SK-N-SH (cell line): ENCODE results near the gene CALR3. TPM values are rescaled to one million over a fixed set of nuclear protein-coding genes. Genes with fewer than 3 reads are reported as not detected.

ENCODE experiments used
- CTCF ChIA-PET: fragments of 300-600, 350-600 bp; formaldehyde crosslinking; extraction: SDS; loops from one replicate; lab custom pipeline; 2021; lab: Yijun Ruan, JAX
- POLR2A ChIA-PET: fragments of 350-600 bp; sonication (Branson Sonifier 250); formaldehyde crosslinking; extraction: SDS; loops from one replicate; lab custom pipeline; 2020; ENCODE audit warnings: antibody characterized with exemption, inconsistent platforms; lab: Yijun Ruan, JAX
- DNase-seq: peaks from one replicate; pipeline ENCODE4 v3.0.0; 2012
- H2AFZ ChIP-seq: fragments of 200-600 bp; sonication (generic); 2 replicates; pipeline ENCODE4 v1.8.1; 2016; ENCODE audit warnings: antibody characterized with exemption, mild to moderate bottlenecking, low read depth
- H3F3A ChIP-seq: fragments of 200-600 bp; sonication (generic); replicated peaks from 2 replicates; pipeline ENCODE3; 2016; ENCODE audit warnings: antibody characterized with exemption, mild to moderate bottlenecking; ENCODE audit not compliant: insufficient read depth
- H3K27ac ChIP-seq, 2 experiments: fragments of 200-500 bp in 1 of 2; fragments of 200-600 bp in 1 of 2; sonication (Bioruptor generic) in 1 of 2; sonication (generic), shearing (Covaris generic) in 1 of 2; 2 replicates each; pipeline versions ENCODE4 v1.5.1 to v1.6.1; 2014 to 2016; ENCODE audit warnings: low read depth in 2 of 2, inconsistent platforms in 1 of 2, low read length in 1 of 2, mild to moderate bottlenecking in 1 of 2, mixed read lengths in 1 of 2
- H3K27me3 ChIP-seq: fragments of 200-600 bp; sonication (generic), shearing (Covaris generic); 2 replicates; pipeline ENCODE4 v1.6.1; 2016; ENCODE audit warnings: mixed run types; ENCODE audit not compliant: insufficient read depth
- H3K36me3 ChIP-seq, 2 experiments: fragments of 200-500 bp in 1 of 2; fragments of 200-600 bp in 1 of 2; sonication (Bioruptor generic) in 1 of 2; sonication (generic) in 1 of 2; replicated peaks in 1 of 2; 2 replicates each; pipeline versions ENCODE3 to v1.5.1; 2014 to 2016; ENCODE audit warnings: low read length in 1 of 2, mild to moderate bottlenecking in 1 of 2; ENCODE audit not compliant: insufficient read depth in 2 of 2, control insufficient read depth in 1 of 2
- H3K4me1 ChIP-seq, 2 experiments: fragments of 200-500 bp in 1 of 2; fragments of 200-600 bp in 1 of 2; sonication (Bioruptor generic) in 1 of 2; sonication (generic), shearing (Covaris generic) in 1 of 2; 2 replicates each; pipeline versions ENCODE4 v1.5.1 to v1.6.1; 2014 to 2016; ENCODE audit warnings: low read depth in 1 of 2, low read length in 1 of 2, mixed run types in 1 of 2; ENCODE audit not compliant: insufficient read depth in 2 of 2, control insufficient read depth in 1 of 2
- H3K4me2 ChIP-seq: fragments of 200-600 bp; sonication (generic), shearing (Covaris generic); 2 replicates; pipeline ENCODE4 v1.6.1; 2017; ENCODE audit warnings: mixed run types
- H3K4me3 ChIP-seq, 2 experiments: fragments of 200-500 bp in 1 of 2; fragments of 200-600 bp in 1 of 2; sonication (Bioruptor generic) in 1 of 2; sonication (generic), shearing (Covaris generic) in 1 of 2; 2 replicates each; pipeline versions ENCODE4 v1.5.1 to v1.8.1; 2014 to 2016; ENCODE audit warnings: low read depth in 2 of 2, inconsistent platforms in 1 of 2, low read length in 1 of 2, mild to moderate bottlenecking in 1 of 2, mixed read lengths in 1 of 2, moderate library complexity in 1 of 2
- H3K79me2 ChIP-seq: fragments of 200-600 bp; sonication (generic); 2 replicates; pipeline ENCODE4 v1.8.1; 2017; ENCODE audit warnings: mild to moderate bottlenecking; ENCODE audit not compliant: insufficient read depth
- H3K9ac ChIP-seq: fragments of 200-600 bp; sonication (generic); 2 replicates; pipeline ENCODE4 v1.6.1; 2017; ENCODE audit warnings: mixed run types
- H3K9me2 ChIP-seq: fragments of 200-600 bp; sonication (generic); 2 replicates; pipeline ENCODE4 v1.6.1; 2017; ENCODE audit warnings: mixed run types
- H3K9me3 ChIP-seq: fragments of 200-600 bp; sonication (generic); 2 replicates; pipeline ENCODE4 v1.6.1; 2017; ENCODE audit warnings: mixed run types, mild to moderate bottlenecking, moderate library complexity
- H4K20me1 ChIP-seq: fragments of 200-600 bp; sonication (generic); 2 replicates; pipeline ENCODE4 v1.6.1; 2017; ENCODE audit warnings: mild to moderate bottlenecking, mixed run types; ENCODE audit not compliant: insufficient read depth
- ELF1 ChIP-seq: IDR thresholded peaks from 2 replicates; pipeline ENCODE4 v1.4.0; 2012
- FOXM1 ChIP-seq: IDR thresholded peaks from 2 replicates; pipeline ENCODE4 v1.4.0; 2012; ENCODE audit warnings: low read depth, mild to moderate bottlenecking
- GABPA ChIP-seq: IDR thresholded peaks from 2 replicates; pipeline ENCODE4 v1.4.0; 2012; ENCODE audit warnings: low read depth, mild to moderate bottlenecking
- MAX ChIP-seq: IDR thresholded peaks from 2 replicates; pipeline ENCODE4 v1.4.0; 2012; ENCODE audit warnings: low read depth
- MEF2A ChIP-seq: IDR thresholded peaks from 2 replicates; pipeline ENCODE4 v1.4.0; 2012; ENCODE audit warnings: low read depth, borderline replicate concordance
- MXI1 ChIP-seq: IDR thresholded peaks from 2 replicates; pipeline ENCODE4 v1.6.1; 2012; ENCODE audit warnings: mild to moderate bottlenecking, low read depth, low read length, improper control_type of control experiment
- NFIC ChIP-seq: IDR thresholded peaks from 2 replicates; pipeline ENCODE4 v1.4.0; 2012; ENCODE audit warnings: borderline replicate concordance
- NRF1 ChIP-seq: IDR thresholded peaks from 2 replicates; pipeline ENCODE4 v1.6.1; 2012; ENCODE audit warnings: low read depth, mild to moderate bottlenecking, low read length
- PBX3 ChIP-seq: IDR thresholded peaks from 2 replicates; pipeline ENCODE4; 2012
- POLR2AphosphoS5 ChIP-seq: IDR thresholded peaks from 2 replicates; pipeline ENCODE4 v1.6.1; 2012; ENCODE audit warnings: low read depth, low read length
- SIN3A ChIP-seq: IDR thresholded peaks from 2 replicates; pipeline ENCODE4 v1.6.1; 2012; ENCODE audit warnings: low read depth, mild to moderate bottlenecking, low read length, moderate library complexity, borderline replicate concordance
- SMC3 ChIP-seq: IDR thresholded peaks from 2 replicates; pipeline ENCODE4 v1.6.1; 2012; ENCODE audit warnings: low read depth, low read length, improper control_type of control experiment
- TAF1 ChIP-seq: IDR thresholded peaks from 2 replicates; pipeline ENCODE4 v1.6.1; 2012; ENCODE audit warnings: low read depth, mild to moderate bottlenecking, low read length, moderate library complexity, borderline replicate concordance
- TCF12 ChIP-seq: IDR thresholded peaks from 2 replicates; pipeline ENCODE4 v1.4.0; 2012
- TEAD4 ChIP-seq: IDR thresholded peaks from 2 replicates; pipeline ENCODE4 v1.4.0; 2012; ENCODE audit warnings: mild to moderate bottlenecking, borderline replicate concordance; ENCODE audit not compliant: insufficient read depth
- USF1 ChIP-seq: IDR thresholded peaks from 2 replicates; pipeline ENCODE4 v1.4.0; 2012; ENCODE audit warnings: low read depth, borderline replicate concordance
- WGBS: methylation state at CpG from one replicate; pipeline ENCODE4 v1.1.6; 2017; ENCODE audit warnings: low lambda C conversion rate; 5-methylcytosine and 5-hydroxymethylcytosine counted together
- polyA plus RNA-seq, 3 experiments: library from polyadenylated mRNA; depleted of rRNA; stranded (reverse); fragments of >200 nt; gene quantifications; 2 replicates each; pipeline ENCODE4 v1.2.3, GENCODE V29; 2012
- TF ChIP-seq, protein P1 (sequence below): fragments of 150-350 bp; IDR thresholded peaks from 2 replicates; pipeline ENCODE4 v1.6.1; 2017; ENCODE audit warnings: antibody characterized with exemption, low read length, low read depth, borderline replicate concordance
- TF ChIP-seq, protein P2 (sequence below): fragments of 200-600 bp; sonication (generic); IDR thresholded peaks from 2 replicates; pipeline ENCODE4 v1.6.1; 2017; ENCODE audit warnings: antibody characterized with exemption, mild to moderate bottlenecking, moderate library complexity
- TF ChIP-seq, protein P3 (sequence below): IDR thresholded peaks from 2 replicates; pipeline ENCODE4 v1.6.1; 2012; ENCODE audit warnings: mild to moderate bottlenecking, low read depth, low read length, moderate library complexity
- TF ChIP-seq, protein P4 (sequence below): fragments of 150-350 bp; IDR thresholded peaks from 2 replicates; pipeline ENCODE4 v1.6.1; 2016; ENCODE audit warnings: mild to moderate bottlenecking, low read depth, low read length

Gene CALR3
- polyA plus RNA-seq, 1 of the 3 experiments (the other 2 are of a cell fraction), result not detected

DNA sequence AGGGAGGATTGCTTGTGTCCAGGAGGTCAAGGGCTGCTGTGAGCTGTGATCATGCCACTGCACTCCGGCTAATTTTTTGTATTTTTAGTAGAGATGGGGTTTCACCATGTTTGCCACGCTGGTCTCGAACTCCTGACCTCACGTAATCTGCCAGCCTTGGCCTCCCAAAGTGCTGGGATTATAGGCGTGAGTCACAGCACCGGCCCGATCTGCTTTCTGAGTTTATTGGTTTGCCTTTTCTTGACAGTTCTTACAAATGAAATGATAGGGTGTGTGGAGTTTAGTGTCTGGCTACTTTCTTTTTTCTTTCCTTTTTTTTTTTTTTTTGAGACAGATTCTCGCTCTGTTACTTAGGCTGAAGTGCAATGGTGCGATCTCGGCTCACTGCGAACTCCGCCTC is 1.1 kb upstream of the CALR3 start:
- peak overlapping the region; percentile 88 for H3K4me2 ChIP-seq
- no peak for DNase-seq
- no peaks in the 10 kb centered on the region for H4K20me1 ChIP-seq
- H3K9me3 ChIP-seq, result no peaks in the 10 kb centered on the region
- peaks cover 26% of the 10 kb centered on the region for H3K79me2 ChIP-seq
- no peaks in the 10 kb centered on the region; a peak in 1 of 4 replicates for H3K4me1 ChIP-seq
- POLR2A ChIA-PET, result interaction anchor here (0.9 kb wide), 1 partner anchor 162 kb away, joined by 3 read pairs; no protein-coding TSS in a partner anchor
- H2AFZ ChIP-seq, result peak overlapping the region; percentile 97; the same call in 1 of the 2 replicates
- CTCF ChIA-PET, result interaction anchor here (2.2 kb wide), 1 partner anchor 55 kb away, joined by 12 read pairs; no protein-coding TSS in a partner anchor
- H3K27me3 ChIP-seq, result no peaks in the 10 kb centered on the region
- peak overlapping the region in 1 of 2 experiments; percentile 74; a peak in 1 of 4 replicates for H3K27ac ChIP-seq
- peak overlapping the region; percentile 49 to 78 for H3K4me3 ChIP-seq
- 82% methylated on average over 12 of the region's 12 CpGs for WGBS
- no peaks in the 10 kb centered on the region for H3F3A ChIP-seq
- H3K36me3 ChIP-seq, result peaks cover 0 to 5% of the 10 kb centered on the region in 2 experiments
- H3K9ac ChIP-seq, result peak overlapping the region; percentile 77; the same call in 1 of the 2 replicates
- H3K9me2 ChIP-seq, result no peaks in the 10 kb centered on the region
- TF ChIP-seq NFIC, result no peak
- no peak for TF ChIP-seq TAF1
- TF ChIP-seq TCF12, result no peak
- no peak for TF ChIP-seq ELF1
- no peak for TF ChIP-seq TEAD4
- no peak for TF ChIP-seq PBX3
- no peak for TF ChIP-seq SMC3
- TF ChIP-seq USF1, result no peak
- TF ChIP-seq MEF2A, result no peak
- no peak for TF ChIP-seq MAX
- TF ChIP-seq, protein P1, sequence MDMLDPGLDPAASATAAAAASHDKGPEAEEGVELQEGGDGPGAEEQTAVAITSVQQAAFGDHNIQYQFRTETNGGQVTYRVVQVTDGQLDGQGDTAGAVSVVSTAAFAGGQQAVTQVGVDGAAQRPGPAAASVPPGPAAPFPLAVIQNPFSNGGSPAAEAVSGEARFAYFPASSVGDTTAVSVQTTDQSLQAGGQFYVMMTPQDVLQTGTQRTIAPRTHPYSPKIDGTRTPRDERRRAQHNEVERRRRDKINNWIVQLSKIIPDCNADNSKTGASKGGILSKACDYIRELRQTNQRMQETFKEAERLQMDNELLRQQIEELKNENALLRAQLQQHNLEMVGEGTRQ, result no peak
- TF ChIP-seq NRF1, result no peak
- TF ChIP-seq, protein P2, sequence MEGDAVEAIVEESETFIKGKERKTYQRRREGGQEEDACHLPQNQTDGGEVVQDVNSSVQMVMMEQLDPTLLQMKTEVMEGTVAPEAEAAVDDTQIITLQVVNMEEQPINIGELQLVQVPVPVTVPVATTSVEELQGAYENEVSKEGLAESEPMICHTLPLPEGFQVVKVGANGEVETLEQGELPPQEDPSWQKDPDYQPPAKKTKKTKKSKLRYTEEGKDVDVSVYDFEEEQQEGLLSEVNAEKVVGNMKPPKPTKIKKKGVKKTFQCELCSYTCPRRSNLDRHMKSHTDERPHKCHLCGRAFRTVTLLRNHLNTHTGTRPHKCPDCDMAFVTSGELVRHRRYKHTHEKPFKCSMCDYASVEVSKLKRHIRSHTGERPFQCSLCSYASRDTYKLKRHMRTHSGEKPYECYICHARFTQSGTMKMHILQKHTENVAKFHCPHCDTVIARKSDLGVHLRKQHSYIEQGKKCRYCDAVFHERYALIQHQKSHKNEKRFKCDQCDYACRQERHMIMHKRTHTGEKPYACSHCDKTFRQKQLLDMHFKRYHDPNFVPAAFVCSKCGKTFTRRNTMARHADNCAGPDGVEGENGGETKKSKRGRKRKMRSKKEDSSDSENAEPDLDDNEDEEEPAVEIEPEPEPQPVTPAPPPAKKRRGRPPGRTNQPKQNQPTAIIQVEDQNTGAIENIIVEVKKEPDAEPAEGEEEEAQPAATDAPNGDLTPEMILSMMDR, result no peak
- TF ChIP-seq, protein P3, sequence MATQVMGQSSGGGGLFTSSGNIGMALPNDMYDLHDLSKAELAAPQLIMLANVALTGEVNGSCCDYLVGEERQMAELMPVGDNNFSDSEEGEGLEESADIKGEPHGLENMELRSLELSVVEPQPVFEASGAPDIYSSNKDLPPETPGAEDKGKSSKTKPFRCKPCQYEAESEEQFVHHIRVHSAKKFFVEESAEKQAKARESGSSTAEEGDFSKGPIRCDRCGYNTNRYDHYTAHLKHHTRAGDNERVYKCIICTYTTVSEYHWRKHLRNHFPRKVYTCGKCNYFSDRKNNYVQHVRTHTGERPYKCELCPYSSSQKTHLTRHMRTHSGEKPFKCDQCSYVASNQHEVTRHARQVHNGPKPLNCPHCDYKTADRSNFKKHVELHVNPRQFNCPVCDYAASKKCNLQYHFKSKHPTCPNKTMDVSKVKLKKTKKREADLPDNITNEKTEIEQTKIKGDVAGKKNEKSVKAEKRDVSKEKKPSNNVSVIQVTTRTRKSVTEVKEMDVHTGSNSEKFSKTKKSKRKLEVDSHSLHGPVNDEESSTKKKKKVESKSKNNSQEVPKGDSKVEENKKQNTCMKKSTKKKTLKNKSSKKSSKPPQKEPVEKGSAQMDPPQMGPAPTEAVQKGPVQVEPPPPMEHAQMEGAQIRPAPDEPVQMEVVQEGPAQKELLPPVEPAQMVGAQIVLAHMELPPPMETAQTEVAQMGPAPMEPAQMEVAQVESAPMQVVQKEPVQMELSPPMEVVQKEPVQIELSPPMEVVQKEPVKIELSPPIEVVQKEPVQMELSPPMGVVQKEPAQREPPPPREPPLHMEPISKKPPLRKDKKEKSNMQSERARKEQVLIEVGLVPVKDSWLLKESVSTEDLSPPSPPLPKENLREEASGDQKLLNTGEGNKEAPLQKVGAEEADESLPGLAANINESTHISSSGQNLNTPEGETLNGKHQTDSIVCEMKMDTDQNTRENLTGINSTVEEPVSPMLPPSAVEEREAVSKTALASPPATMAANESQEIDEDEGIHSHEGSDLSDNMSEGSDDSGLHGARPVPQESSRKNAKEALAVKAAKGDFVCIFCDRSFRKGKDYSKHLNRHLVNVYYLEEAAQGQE, result no peak
- TF ChIP-seq MXI1, result no peak
- TF ChIP-seq FOXM1, result no peak
- no peak for TF ChIP-seq GABPA
- TF ChIP-seq, protein P4, sequence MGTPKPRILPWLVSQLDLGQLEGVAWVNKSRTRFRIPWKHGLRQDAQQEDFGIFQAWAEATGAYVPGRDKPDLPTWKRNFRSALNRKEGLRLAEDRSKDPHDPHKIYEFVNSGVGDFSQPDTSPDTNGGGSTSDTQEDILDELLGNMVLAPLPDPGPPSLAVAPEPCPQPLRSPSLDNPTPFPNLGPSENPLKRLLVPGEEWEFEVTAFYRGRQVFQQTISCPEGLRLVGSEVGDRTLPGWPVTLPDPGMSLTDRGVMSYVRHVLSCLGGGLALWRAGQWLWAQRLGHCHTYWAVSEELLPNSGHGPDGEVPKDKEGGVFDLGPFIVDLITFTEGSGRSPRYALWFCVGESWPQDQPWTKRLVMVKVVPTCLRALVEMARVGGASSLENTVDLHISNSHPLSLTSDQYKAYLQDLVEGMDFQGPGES, result no peak
- TF ChIP-seq POLR2AphosphoS5, result no peak
- no peak for TF ChIP-seq SIN3A
